ENCODE measurements around the gene TMEM187.

The TMEM187 gene

GRCh38 chrX:154006947-154007346, 34.4 kb downstream of the TMEM187 start:
- DNase-seq = no peak

- no peak for DNase-seq
These were observed 36.0 kb downstream of the TMEM187 start for GRCh38 chrX:154008521-154008920.

- no peak for DNase-seq
These were observed 38.0 kb downstream of the TMEM187 start for GRCh38 chrX:154010330-154011087.

GRCh38 chrX:154011376-154012335, 39.1 kb downstream of the TMEM187 start:
- DNase-seq = no peak

- DNase-seq = no peak
These were observed 39.9 kb downstream of the TMEM187 start for GRCh38 chrX:154012336-154012991.

GRCh38 chrX:154013001-154013421, 40.5 kb downstream of the TMEM187 start:
- DNase-seq = no peak

GRCh38 chrX:154013614-154014360, 41.2 kb downstream of the TMEM187 start:
- DNase-seq = no peak

- no peak for DNase-seq
These were observed 42.2 kb downstream of the TMEM187 start for GRCh38 chrX:154014429-154015380.

GRCh38 chrX:154015581-154016264, 43.2 kb downstream of the TMEM187 start:
- no peak for DNase-seq

- DNase-seq = no peak
These were observed 44.0 kb downstream of the TMEM187 start for GRCh38 chrX:154016366-154017076.

- DNase-seq = no peak
These were observed 45.4 kb downstream of the TMEM187 start for GRCh38 chrX:154017766-154018517.

GRCh38 chrX:154018518-154019060, 46.0 kb downstream of the TMEM187 start:
- DNase-seq = no peak

- no peak for DNase-seq
These were observed 46.6 kb downstream of the TMEM187 start for GRCh38 chrX:154019061-154019621.

GRCh38 chrX:154019633-154020528, 47.3 kb downstream of the TMEM187 start, which contains the start of gene IRAK1:
TSS of gene IRAK1 (minus strand) at chrX:154019902. CDS start at chrX:154019812, 90 bp downstream.
- DNase-seq = no peak

GRCh38 chrX:154020536-154021115, 48.1 kb downstream of the TMEM187 start:
- no peak for DNase-seq

- no peak for DNase-seq
These were observed 48.6 kb downstream of the TMEM187 start for GRCh38 chrX:154021131-154021611.

GRCh38 chrX:154022108-154022507, 49.6 kb downstream of the TMEM187 start:
- DNase-seq = no peak

Data from activated T-cell treated with anti-CD3 and anti-CD28 coated beads for 4 hours (primary cell).